ENCODE measurements around the gene IKBKE.

The IKBKE gene

DNA sequence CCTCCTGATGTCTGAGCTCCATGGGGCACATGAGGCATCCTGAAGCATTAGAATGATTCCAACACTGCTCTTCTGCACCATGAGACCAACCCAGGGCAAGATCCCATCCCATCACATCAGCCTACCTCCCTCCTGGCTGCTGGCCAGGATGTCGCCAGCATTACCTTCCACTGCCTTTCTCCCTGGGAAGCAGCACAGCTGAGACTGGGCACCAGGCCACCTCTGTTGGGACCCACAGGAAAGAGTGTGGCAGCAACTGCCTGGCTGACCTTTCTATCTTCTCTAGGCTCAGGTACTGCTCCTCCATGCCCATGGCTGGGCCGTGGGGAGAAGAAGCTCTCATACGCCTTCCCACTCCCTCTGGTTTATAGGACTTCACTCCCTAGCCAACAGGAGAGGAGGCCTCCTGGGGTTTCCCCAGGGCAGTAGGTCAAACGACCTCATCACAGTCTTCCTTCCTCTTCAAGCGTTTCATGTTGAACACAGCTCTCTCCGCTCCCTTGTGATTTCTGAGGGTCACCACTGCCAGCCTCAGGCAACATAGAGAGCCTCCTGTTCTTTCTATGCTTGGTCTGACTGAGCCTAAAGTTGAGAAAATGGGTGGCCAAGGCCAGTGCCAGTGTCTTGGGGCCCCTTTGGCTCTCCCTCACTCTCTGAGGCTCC is 26.0 kb downstream of the IKBKE start:
- DNase-seq (ENCODE audit: low spot score), result no peak

DNA sequence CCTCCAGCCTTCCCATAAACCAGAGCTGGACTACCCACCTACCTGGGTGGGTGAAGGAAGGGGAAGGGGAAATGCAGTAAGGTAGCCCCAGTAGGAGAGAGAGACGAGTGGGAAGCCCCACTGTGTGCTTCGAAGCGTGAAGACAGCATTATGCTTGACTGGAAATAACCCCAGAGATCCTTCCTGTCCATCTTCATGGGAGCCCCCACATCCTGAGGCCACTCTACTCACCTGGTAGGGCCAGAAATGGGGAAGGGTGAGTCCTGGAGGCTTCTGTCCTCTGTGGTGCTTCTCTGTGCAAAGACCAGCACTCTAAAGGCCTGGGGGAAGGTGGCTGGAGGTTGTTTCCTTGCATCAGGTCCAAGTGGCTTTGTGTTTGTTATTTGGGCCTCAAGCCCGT is 27.1 kb downstream of the IKBKE start:
- DNase-seq (ENCODE audit: low spot score), result no peak

DNA sequence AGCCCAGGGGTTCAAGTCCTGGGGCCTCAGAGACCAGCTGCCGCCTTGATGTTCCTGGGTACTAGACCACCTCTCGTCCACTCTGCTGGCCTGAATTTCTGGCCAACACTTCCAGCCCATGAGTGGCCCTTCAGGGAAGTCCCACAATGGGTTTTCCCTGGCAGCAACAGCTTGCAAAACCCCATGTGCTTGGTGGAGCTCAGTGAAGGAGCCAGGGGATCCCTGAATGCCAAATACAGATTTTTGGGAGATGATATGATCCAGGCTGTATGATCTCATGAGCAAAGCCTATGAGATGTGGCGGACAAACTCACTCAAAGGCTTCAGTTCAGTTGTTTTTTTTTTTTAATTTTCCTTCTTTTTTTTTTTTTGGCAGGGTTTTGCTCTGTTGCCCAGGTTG is 27.5 kb downstream of the IKBKE start:
- DNase-seq (ENCODE audit: low spot score), result no peak

DNA sequence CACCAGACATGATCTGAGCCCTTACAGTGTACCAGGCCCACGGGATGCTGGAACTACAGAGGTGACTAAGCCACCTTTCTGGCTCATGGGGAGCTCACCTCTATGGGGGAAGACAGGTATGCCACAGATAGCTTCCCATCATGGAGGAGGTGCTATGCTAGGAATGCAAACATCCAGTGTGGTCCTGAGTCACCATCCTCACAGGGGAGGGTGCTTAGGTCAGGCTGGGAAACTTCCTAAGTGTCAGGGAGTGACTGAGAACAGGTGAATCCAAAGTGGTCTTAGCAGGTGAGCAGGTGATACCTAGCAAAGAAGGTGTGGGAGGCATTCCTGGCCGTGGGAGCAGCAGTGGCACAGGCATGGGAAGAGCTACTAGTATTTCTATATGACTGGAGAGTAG is 28.4 kb downstream of the IKBKE start:
- no peak for DNase-seq (ENCODE audit: low spot score)

DNA sequence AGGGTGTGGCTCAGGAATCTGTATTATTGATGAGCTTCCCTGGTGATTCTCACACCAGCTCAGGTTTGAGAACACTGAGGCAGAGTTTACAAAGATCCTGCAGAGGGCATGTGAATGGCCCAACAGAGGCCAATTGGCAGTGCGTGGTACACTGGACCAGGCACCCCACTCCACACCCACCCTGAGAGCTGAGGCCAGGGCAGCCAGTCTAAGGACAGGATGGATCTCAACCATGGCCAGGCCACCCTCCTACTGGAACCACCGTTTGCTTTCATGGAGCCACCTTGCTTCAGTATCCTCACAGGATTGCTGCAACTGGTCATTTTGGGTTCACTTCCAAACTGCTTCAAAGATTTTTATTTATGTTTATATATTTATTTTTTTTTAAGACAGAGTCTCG is 29.8 kb downstream of the IKBKE start:
- DNase-seq (ENCODE audit: low spot score), result no peak

DNA sequence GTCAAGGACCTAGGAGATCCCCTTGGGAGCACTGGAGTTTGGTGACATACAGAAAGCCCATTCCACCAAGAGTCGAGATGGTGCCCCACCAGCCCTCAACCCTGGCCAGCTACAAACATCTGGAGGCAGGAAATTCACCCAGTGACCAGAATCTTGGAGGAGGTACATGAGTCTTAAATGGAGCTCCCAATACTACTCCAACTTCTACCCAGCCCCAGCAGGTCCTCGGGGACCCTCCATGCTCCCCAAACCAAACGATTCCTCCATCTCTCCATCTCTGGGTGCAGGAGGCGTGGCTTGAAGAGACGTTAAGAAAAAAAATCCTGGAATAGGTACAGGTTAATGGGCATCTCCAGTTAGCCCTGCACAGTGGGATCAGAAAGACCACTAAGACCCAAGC is 31.6 kb downstream of the IKBKE start:
- DNase-seq (ENCODE audit: low spot score), result no peak

DNA sequence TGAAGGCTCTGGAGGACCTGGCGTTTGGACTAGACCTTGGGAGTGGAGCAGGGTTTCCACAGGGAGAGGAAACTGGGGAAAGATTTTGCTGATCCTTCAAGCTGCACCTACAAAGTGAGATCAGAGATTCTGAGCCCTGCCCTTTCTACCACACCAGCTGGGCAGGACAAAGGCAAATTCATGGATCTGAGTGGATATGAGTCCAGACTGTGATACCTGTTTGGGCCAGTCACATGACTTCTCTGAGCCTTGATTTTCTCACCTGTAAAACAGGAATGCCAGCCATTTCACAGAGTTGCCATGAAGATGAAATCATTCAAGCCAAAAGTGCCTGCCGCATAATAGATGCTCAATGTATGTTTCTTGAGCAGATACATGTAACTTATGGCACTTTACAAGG is 32.1 kb downstream of the IKBKE start:
- DNase-seq (ENCODE audit: low spot score), result no peak

DNA sequence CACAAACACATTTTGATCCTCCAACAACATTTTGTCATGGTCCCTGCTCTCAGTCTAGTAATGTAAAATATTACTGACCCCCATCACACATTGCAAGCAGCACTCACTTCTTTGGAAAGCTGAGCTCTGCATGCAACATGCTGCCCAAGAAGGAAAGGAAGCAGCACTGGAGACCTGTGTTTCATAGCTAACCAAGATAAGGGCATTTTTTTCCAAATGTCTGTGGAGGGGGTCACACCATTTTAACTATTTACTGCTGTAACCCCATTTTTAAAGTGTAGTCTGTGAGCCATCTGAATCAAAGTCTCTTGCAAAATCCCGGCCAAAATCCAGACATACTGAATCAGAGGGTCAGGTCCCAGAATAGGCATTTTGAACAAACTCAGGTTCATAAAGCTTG is 32.5 kb downstream of the IKBKE start:
- no peak for DNase-seq (ENCODE audit: low spot score)

DNA sequence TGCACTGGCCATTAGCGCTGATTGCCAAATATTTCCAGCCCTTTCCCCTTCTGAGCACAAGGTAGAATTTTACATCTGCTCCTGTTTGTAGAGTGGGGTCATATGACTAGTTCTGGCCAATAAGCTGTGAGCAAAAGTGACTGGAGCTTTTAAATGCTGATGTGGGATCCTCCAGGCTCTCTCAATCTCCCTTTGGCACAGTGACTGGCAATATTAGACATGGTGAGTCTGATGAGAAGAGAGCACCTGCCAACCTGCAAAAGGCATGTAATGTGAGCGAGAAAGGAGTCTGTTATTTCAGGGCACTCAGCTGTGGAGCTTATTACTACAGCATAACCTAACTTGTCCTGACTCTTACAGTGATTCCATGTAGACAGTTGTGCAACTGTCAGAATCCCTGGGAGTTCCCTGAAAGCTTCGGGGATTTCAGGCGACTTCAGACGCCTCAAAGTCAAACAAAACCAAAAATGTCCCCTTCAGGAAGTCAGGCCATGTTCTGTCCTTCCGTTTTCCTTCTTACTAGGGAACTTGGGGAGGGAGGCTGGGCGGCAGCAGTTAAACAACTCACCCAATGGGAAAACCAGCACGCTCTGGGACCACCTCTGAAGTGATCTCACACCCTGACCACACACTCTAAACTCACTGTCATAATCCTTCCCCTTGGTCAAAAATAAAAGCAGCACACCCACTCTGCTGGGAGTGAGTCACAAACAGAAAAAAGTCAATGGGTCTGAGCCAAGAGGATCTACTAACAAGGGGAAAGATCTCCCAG is 33.5 kb downstream of the IKBKE start:
- DNase-seq (ENCODE audit: low spot score), result peak; percentile 93

DNA sequence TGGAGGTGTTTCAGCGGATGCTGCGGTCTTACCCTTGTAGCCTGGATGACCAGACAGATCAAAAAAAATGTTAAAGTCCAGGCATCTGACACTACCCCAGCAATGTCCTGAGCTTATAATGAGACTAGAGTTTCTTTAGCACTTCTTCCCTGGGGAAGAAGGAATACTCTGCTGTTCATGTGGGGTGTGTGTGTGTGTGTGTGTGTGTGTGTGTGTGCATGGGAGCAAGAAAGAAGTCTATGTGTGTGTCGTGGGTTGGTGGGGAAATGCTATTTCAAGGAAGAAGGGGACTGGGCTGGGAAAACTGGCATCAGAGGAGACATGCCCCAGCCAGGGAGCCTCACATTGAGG is 34.1 kb downstream of the IKBKE start:
- no peak for DNase-seq (ENCODE audit: low spot score)

DNA sequence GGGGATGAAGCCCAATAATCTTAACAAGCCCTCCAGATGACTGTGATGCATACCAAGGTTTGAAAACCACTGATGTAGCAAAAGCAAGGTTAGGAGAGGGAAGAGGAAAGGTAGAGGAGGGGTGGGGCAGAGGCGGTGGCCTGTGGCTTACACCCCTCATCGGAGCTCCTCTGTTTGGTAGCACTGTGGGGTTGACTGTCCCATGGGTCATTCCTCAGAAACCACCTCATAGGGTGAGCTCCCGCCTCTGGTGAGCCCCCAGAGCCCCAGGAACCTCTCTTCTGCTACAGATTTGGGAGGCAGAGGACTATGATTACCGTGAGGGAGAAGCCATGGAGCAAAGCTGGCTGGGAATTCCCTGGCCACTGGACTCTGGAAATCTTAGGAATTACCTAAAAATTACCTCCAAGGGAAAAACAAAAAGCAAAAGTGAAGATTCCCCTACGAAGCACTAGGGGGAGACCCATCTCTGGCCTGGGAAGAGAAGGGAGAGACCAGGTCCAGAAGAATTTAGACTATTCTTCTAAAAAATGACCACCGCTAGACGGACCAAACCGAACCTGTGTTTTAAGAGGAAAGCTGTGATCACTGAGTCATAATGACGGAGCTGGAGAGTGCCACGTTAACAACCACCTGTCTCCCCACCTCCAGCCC is 35.6 kb downstream of the IKBKE start:
- DNase-seq (ENCODE audit: low spot score), result peak; percentile 69

DNA sequence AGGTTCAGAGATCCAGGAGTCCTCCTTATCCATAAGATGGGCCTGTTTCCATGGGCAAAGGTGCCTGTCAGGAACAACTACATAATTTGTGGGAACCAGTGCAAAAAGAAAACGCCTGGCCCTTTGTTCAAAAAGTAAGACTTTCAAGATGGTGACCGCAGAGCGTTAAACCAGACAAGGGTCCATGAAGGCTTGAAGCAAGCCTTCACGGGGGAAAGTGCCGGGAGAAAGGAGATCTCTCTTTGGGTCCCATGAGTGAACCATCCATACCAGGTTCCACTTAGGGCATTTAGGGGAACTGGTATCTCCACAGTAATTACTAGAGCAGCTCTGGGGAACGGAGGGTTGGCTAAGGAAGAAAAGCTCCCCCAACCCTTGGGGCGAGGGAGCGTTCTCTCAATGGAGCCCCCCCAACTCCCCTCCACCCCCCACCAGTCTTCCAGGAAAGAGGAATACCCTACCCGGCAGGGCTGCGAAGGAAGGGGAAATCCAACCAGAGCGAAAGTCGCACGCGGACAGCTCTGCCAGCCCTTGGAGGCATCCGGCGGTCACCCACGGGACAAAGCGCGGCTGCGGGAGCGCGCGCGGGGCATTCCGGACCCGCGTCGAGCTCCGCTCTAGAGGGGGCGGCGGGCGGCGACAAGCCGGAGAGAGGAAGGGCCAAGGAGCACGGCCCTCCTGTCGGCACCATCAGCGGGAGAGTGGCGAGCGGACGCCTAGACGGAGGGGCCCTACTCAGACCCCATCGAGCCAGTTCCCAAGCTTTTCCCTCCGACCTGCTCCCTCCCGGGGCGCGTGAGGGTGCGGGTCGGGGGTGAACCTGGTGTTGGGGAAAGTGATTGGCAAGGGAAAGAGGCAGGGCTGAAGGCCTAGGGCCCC is 36.4 kb downstream of the IKBKE start:
- no peak for DNase-seq (ENCODE audit: low spot score)

DNA sequence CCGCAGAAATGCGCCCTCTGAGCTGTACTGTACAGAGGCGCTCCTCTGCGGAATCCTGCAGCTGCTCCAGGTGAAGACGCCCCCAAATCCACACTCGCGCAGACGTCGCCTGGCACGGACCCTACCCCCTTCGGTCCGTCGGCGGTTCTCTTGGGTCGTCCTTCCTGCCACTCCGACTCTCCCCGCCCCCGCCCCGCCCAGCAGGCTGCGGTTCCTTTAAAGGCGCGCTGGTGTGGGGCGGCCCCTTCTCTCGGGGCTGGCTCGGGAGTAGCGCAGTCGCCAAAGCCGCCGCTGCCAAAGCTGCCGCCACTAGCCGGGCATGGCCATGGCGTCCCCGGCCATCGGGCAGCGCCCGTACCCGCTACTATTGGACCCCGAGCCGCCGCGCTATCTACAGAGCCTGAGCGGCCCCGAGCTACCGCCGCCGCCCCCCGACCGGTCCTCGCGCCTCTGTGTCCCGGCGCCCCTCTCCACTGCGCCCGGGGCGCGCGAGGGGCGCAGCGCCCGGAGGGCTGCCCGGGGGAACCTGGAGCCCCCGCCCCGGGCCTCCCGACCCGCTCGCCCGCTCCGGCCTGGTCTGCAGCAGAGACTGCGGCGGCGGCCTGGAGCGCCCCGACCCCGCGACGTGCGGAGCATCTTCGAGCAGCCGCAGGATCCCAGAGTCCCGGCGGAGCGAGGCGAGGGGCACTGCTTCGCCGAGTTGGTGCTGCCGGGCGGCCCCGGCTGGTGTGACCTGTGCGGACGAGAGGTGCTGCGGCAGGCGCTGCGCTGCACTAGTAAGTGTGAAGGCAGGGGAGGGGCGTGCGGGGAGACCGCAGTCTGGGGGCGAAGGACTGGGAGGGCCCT is 37.2 kb downstream of the IKBKE start, which contains the start of gene RASSF5:
Gene RASSF5, plus strand, starts transcription at position 248 of the 846 bp plus-strand sequence. Its CDS starts 72 bp downstream, at position 320.
- DNase-seq (ENCODE audit: low spot score), result peak; percentile 80

DNA sequence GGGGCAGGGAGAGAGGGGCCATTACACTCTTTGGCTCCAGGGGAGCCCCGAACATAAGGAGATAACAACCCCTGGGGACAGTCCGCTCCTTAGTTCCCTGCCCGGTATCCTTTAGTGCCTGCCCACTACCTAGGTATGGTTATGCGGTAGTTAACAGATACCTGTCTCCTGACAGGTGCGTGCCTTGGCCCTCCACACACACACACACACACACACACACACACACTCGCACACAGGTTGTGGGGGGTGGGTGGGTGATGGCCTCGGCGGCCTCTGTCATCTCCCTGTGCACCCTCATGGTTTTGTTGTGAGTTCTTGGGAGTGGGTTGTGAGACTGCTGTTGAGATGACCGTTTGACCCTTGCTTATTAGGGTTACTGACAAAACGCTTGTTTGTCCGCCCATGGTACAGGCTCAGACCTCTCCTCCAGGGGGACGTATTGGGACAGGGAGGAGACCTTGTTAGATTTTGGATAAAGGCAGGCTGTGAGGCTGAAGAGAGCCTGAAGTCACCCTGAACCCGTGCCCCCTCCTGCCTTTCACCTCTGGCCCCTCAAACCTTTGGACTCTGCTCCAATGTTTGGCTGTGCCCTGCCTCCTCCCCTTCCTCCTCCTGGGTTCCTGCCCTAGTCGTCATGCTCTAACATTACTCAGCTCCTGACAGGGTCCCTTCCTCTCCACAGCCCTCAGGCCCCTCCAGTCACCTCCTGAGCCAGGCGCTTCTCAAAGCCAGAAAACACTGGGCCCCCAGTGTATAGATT is 38.0 kb downstream of the IKBKE start:
- no peak for DNase-seq (ENCODE audit: low spot score)

DNA sequence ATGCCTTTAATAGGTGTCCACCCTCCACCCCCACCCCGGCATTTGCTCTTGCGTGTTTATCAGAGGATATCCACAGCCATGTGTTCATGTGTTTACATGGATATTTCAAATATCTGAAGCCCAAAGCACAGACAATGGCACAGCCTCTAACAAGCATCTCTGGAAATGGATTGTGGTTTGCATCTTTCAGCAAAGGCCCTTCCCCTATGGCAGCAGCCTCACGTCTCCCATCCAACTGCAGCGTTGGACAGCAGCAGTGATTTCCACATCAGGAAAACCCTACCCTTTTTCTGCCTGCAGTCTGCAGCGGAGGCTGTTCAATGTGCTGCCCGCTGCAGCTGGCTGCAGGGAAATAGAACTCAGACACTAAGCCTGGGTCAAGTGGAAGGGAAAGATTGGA is 38.7 kb downstream of the IKBKE start:
- DNase-seq (ENCODE audit: low spot score), result peak; percentile 62

DNA sequence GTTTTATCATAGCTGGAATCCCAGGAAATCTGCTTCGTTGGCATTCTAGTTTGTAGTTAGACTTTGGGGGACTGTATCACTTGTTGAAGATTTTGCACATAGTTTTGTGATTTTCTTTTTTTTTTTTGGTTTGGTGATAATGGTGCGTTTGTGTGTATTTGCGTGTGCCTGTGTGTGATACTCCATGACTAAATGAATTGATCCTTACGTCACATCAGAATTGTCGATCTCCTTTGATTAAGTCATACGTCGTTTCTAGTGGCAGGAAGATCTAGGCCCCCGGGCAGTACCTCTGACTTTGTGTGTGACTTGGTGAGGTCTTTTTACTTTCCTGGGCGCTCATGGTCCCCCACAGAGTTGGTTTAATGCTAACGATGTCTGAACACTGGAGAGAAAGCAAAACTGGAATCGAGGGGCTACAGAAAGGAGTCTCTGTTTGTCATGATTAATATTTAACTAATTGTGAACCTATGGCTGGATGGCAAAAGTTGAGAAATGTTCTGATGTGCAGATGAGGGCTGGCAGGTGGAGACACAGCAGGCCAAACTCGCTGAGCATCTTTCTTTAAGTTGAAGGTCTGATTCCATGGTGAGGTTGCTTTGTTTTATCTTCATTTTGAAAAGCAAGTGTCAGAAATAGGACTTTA is 39.5 kb downstream of the IKBKE start:
- DNase-seq (ENCODE audit: low spot score), result no peak

DNA sequence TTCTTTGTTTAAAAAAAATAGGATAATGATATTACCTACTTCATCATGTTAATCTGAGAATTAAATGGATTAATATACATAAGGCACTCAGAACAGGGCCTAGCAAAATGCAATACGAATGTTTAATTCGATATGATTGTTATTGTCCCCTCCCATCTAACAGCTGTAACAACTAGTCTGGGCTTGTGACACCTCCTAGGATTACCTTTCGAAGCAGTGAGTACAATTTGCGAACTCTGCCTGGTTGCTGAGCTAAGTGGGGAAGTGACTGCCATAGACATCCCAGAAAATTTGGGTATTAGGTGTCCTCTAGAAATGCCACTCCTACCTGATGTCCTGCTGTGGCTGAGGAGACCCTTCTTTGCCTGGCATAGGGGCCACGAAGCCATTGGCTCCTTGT is 40.1 kb downstream of the IKBKE start:
- no peak for DNase-seq (ENCODE audit: low spot score)

DNA sequence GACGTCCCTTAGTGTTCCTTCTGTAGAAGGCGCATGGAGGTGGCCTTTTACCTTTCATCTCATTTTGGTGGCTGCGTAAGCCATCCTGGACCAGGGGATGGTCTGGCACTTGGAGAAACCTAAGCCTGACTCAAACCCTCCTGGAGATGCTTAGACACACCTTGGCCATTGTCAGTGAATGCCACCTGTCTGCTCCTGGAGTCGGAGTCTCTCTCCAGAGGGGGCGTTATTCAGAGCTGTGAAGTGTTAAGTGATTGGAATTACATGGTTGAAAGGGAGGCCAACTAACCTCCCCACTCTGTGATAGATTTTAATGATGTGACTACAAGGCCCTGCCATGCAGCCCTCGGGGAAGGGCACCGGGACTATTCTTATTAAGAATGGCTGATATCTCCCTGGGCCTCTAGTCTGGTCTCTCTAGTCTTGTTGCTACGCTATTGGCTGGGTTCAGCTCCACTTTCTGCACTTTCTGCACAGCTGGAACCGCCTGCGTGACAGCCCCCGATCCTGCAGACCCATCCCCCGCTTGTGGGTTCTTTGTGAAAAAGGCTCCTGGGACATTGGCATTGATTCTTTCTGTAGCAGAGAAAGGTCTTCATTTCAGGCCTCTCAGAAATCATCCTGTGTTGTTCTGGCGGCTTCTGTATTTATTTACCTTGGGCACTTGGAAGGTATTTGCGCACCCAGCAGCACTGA is 41.2 kb downstream of the IKBKE start:
- no peak for DNase-seq (ENCODE audit: low spot score)

DNA sequence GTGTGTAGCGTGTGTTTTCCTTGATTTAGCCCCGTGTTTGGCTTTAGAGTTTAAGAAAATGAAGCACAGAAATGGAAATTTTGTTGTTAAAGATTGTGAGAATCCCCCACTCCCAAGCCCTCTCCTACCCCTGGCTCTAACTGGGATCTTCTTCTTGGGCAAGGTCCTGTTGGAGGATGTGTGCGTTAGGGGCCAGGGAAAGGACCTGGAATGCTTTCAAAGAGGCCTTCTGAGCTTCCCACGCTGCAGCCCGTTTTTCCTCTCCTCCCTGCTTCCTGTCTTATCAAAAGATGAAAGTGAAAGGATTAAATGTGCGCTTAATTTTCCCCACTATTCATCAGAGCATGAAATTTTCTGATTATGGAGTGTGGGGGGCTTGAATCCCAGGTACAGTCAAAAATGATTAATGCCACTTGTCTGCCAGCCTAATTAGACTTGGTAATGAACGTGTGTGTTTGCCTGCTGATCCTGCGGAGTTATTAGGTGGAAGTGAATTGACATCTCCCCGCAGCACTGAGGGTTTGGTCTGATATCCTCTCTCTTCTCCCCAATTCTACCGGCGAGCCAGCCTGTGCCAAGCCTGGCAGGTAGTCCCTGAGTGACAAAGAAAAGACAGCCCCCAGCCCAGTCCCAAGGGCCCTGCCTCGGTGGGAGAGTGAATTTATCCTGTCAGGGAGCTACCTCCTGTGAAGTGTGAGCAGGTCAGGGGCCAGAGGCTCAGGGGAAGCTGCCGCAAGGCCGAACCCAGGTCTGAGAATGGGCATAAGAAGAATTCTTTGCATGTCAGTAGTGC is 42.0 kb downstream of the IKBKE start:
- no peak for DNase-seq (ENCODE audit: low spot score)

All from hepatic stellate cell (primary cell).